Fibroblast of peridontal ligament (primary cell): ENCODE measurements around the gene CABP2.

ENCODE experiments used
- DNase-seq: peaks from one replicate; pipeline ENCODE4 v3.0.0-alpha.2; 2010; ENCODE audit errors: extremely low read depth

The CABP2 gene

DNA sequence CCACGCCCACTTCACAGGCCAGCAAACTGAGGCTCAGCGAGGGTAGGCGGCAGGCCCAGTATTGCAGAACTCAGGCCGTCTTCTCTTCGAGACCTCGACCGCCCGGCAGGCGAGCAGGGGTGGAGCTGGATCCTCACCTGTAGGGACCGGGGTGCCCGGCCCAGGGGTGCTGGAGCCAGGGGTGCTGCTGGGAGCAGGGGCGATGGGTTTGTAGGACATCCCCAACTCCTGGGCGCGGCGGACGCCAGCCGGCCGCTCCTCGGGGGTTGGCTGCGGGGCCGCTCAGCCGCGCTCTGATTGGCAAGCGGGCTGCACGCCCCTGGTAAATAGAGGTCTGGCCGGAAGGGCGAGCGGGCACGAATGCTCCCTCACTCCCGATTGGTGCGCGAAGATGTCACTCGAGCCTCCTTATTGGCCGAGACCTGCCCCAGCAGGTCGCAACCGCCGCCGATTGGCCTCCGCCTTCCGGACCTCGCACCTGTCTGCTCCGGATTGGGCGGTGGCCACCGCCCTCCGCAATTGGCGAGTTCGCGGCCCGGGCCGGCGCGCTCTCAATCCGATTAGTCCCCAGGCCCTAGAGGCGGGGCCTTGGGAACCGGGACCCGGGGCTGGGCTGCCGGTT, 15.3 kb downstream of the CABP2 start, which contains the start of gene CDK2AP2:
CDK2AP2 (minus strand) TSS at position 299 of the 622 bp plus-strand sequence; CDS start at position 219, 80 bp downstream.
- DNase-seq, result peak; percentile 98

DNA sequence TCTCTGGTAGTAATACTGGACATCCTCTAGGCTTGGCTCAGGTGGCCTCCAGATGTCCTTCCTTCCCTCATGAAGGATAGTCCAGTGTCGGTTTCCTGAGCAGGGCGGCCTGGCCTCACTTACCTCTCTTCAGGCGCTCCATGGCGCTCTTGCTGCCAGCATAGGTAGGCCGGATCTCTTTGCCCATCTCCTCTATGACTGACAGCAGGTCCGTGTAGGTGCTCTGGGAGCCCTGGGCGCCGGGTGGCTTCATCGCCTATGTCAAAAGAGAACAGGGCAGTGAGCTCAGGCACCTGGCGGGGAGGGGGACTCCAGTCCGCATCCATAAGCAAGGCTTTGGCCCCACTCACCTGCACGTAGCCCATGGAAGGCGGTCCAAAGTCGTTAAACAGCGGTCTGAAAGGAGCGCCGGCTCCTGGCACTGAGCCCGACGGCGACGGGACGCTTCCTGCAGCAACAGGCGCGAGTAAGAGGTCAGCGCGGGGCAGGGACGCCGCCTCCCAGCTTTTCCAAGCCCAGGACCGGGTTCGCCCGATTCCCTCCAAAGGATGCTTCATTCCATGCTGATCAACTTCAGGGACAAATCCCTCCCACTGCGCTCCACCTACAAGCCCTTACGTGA, 15.9 kb downstream of the CABP2 start:
- DNase-seq, result peak; percentile 40

DNA sequence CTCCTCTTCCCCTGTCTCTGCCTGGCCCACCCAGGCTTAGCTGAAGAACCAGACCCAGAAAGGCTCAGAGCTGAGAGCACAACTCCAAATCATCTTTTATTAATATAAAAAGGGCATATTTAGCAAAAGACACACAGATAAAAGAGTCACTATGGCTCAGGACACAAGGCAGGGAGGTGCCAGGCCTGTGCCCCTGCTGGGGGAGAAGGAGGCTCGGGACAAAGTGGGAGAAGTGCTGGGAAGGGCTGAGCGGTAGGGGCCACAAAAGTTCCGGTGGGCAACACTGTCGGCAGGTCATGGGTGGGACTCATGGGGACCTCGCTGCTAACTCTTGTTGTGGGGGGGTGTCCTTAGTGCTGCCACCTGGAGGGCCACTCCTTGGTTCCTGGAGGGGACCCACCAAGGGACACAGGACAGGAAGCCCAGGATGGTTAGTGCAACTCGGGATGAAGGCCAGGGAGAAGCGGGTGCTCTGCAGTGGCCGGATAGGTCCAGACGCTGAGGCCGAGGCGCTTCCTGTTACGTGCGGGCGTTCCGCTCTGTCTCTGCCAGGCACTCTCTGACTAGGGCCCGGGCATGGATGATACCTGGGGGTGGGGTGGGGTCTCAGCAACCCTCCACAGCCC, 16.7 kb downstream of the CABP2 start:
- no peak for DNase-seq

DNA sequence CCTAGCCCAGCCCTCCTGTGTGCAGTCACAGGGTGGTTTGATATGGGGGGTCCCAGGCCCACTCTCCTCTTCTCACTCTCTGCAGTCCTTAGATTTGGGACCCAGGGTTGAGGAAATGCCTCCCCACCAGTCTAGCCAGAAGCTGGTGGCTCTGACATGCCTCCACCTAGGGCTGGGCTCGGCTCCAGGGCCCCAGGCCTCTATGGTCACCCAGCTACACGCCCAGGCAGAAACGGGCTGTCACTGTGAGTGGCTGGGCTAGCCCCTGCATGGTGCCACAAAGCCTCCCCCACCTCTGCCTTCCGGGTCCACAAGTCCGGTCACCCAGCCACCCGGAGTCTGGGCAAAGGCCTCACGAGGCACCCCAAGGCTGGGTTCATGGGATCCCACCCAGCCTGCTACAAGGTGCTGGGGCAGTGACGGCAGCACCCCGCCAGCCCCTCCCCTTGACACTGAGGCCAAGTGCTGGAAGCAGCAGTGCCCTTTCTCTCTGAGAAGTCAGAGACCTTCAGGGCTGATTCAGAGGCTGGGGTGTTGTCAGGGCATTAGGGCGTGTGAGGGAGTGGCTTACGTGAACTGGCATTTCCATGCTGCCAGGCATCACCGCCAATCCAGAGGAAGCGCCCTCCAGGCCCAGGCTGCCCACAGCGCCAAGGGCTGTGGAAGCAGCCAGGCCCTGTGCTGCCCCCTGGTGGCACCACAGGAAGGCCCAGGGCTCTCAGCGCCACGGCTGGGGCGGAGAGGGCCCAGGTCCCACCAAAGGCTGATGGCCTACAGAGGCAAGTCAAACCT, 17.4 kb downstream of the CABP2 start:
- DNase-seq, result peak; percentile 84

DNA sequence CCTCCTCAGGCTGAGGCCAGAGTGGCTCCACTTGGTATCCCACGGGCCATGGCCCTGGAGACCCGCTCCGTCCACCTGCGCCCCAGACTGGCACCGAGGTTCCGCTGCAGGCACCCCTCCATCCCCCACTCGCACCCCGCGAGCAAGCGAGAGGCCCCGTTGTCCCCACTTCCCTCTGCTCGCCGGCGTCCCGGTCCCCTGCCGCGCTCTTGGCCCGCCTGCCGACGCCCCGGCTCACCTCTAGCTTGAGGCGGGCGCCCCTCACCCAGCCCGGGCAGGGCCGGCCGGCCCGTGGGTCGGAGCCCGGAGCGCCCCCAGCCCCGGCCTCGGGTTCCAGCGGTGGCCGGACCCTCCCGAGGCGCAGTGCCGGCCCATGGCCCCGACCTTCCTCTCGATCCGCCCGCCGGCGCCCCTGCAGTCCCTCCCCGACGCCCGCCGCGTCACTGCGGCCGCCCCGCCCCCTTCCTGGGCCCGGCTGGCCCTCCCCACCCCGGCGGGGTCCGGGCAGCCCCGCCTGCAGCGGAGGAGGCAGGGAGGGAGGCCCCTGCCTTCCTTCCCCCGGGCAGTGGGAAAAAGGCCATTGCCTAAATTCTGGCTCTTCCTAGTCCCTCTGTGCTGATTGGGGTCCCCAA, 18.2 kb downstream of the CABP2 start, which contains the start of gene PITPNM1:
PITPNM1 (minus strand) TSS at position 414 of the 632 bp plus-strand sequence. CDS start 1,183 bp downstream, outside the sequence.
- DNase-seq, result peak; percentile 14

DNA sequence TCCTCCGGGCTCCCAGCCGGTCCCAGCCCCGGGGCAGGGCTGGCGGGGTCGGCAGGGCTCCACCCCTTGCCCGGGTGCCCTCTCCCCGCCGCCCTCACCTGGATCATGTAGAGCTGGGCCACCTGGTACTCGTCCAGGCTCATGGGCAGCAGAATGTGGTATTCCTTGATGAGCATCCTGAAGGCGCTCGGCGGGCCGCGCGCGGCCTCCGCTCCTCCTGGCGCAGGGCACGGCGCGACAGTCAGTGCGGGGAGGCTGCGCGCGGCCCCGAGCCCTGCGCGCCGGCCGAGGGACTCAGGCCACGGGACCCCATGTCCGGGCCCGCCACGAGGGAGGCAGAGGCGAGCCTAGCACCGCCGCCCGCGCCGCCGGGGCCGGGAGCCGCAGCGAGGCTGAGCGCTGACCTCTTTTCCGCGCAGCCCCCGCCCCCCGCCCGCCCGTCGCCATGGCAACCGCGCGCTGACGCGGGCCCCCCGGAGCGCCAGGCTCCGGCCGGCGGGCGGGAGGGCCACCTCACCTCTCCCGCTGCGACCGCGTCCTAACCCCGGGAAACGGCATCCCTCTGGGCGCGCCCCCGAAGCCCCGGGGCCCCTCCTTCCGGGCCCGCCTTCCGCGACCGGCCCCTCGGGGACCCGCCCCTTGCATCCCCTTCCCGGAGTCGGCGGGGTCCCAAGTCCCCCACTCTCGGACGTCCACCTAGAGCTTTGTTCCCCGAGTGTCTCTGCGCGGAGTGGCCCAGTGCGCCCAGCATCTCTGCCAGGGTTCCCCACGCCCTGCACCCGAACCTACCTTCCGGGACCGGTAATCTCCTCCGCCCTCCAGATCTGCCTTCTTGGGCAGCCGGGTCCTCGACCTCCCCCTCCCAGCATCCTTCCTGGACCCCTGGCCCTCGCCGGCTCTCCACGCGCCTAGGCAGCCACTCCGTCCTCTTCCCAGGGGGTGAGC, 19.0 kb downstream of the CABP2 start:
- DNase-seq, result no peak

DNA sequence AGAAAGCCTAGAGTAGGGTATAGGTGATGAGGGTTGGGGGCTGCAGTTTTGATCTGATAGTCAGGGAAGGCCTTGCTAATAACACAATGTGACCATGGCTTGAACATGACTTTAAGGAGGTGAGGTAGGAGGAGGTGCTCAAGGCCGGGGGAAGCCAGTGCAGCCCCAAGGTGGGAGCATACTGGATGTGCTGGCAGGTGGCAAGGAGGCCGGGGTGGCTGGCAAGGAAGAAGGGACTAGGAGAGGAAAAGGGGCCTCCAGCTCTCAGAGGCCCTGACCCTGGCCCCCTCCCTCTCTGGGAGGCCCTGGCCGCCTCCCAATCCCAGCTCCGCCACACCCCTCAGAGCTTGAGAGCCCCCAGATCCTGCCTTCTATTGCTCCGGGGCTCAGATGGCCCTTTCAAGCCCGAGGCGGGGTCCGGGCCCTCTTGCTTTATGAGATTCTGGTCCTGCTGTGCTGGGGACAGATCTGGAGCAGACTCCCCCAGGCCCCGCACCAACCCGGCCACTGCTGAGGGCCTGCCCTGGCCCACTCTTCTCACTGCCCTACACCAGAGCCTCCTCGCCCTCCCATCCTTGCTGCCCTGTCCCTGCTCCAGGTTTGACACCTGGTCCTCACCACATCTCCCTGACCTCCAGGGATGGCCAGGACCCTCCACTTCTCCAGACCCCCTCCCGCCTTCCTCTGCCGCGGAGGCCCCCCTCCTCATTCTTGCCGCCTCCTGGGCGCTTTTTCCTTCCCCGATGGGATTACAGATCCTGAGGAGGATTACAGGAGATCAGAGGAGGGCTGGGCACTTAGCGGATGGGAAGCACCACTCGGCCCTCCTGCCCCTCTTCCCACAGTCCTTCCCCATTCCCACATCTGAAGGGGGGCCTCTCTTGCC, 19.9 kb downstream of the CABP2 start:
- no peak for DNase-seq

DNA sequence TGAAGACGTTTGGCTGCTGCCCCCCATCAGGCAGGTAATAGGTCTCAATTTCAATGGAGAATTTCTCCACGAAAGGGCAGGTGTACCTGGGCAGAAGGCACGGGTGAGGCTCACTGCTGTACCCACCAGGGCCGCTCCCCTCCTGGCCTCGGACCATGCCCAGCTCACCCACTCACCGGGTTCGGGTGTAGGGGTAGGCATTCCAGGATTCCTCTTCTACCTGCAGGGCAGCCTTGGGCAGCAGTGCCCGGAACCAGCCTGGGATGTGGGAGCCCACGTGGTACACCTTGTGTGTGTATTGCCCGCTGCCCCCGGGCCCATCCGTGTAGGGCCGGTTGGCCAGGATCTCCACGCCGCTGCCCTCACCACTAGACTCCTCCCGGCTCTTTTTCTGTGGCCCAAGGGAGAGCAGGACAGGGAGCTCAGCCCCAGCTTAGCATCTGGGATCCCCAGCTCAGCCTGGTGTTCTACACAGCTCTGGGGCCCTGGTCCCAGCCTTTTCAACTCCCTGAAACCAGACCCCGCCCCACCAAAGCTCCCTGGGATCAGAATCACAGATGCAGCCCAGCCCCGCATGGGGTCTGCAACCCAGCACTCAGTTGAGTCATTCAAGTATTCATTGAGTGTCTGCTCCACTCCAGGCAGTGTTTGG, 20.8 kb downstream of the CABP2 start:
- DNase-seq, result no peak

DNA sequence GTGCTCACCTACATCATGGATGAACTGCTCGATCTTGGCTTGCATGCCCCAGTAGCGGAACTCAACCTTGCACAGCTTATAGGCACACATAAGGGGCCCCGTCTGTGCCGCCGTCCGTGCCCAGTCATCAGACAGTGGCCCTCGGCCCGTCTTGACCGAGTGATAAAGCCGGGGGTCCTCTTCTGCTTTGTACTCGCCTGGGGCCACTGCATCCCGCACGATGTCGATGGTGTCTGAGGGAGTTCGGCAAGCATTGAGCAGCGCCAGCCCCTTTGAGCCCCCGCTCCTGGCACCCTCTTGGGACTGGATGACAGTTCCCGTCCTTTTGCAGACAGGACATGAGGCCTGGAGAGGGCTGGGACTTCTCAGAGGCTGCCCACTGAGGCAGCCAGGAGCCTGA, 21.4 kb downstream of the CABP2 start:
- no peak for DNase-seq

DNA sequence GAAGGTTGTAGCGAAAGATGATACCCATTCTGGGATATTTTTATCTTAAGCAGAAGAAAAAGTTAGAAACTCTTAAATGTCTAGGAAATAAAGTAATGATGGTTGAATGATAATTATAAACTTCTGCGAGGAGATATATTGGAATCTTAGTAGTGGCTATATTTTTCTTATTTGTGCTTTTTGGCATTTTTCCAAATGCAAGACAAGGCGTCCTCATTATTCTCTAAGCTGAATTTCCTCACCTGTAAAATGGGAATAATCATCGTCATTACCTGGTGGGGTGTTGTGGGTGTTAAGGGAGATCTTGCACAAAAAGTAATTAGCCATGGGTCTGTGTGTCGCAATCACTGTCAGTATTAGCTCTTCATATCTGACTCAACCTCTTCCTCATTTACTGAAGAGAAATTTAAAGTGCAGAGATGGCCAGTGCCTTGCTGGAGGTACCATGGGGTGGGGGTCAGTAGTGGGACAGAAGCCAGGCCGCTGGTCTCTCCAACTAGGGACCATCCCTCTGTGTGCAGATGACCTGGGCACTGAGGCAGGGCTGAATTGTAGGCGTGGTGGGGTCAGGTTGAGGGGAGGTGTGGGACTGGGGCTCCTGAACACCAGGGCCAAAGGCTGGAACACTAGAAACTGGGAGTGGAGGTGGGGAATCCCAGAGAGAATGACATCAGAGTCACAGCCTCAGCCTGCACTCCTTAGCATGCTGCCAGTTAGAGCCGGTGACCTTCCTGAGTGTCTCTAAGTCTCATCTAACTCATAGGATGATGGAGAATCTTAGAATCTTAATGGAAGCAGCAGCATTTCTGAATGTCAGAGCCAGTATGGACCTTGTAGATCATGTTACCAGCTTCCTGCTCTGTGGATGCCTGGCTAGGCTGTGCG, 22.2 kb downstream of the CABP2 start:
- no peak for DNase-seq

DNA sequence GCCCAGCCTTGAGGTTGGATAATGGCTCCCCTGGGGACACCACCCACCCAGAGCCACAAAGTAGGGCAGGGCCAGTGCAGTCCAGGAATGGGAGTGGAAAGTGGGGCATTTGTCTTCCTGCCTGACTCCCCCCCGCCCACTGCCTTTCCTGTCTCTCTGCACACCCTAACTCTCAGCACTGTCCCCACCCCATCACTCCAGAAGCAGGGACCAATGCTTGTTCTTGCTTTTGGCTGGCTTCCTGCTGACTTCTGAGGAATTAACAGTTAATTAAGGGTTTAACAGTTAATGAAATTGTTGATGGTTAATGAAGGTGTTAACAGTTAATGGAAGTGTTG, 22.8 kb downstream of the CABP2 start:
- DNase-seq, result no peak

DNA sequence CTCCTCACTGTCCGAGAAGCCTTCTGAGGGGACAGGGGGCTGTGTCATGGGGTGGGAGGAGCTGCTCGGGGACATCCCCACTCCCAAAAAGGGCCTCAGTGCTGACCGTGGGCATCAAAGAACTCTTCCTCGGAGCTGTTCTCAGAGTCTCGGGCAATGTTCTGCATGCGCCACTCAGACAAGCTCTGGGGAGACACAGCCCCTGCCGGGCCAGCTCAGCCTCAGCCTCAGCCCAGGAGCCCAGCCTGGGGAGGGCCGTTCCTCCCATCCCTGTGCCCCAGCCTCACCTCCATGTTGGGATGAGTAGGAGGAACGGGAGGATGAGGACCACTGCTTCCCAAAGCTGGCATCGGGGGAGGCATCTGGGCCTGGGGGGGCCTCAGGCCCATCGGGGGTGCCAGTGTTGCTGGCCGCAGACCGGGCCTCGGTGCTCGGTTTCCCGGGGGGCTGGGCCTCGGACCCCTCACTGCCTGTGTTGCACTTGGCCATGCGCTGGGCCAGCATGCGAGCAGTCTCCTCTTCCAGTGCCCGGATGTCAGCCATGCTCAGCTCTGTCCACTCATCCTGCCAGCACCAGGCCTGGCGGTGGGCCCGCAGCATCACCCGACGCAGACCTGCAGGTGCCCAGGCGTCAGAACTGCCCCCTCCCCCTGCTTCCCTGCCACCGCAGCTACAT, 23.3 kb downstream of the CABP2 start:
- no peak for DNase-seq

DNA sequence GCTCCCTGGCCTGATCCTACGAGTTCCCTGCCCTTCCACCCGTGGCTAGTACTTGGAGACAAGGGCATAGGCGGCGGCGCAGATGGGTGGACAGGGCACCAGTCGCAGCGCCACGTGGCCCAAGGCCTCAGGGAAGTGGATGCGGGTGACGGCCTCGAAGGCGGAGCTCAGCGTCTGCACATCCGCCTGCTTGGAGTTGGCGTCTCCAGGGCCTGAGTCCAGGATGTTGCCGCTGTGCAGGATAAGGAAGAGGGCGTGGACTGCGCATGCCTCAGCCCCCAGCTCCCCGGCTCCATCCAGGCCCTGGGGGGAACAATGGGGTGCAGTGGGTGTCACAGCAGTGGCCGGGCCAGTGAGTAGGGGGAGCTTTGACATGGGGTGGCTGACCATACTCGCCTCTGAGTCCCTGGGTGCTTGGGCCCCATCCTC, 24.7 kb downstream of the CABP2 start:
- no peak for DNase-seq

DNA sequence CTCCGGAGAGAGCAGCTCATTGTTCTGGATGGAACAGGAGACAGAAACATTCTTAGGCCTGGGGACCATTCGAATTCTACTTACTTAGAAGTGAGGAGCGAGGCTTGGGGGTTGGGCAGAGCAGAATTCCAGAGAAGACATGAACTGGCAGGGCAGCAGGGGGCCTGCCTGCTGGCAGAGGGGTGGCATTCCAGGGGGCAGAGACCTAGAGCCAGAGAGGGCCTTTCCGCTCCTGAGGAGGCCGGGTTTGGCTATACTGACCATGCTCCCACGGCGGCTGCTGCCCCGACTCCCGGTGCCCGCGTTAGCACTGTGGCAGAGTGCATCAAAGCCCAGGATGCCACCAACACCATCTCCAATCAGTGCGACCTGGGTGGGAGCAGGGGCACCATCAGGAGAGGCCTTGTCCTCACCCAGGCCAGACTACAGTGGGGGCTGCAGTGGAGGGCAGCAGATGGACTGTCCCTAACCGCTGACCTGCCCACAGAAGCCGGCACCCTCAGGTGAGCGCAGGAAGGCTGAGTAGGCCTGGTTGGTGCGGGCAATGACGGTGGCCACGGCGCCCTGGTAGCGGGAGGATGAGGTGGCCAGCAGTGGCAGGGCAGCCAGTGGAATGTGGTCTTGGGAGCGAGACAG, 25.5 kb downstream of the CABP2 start:
- no peak for DNase-seq

DNA sequence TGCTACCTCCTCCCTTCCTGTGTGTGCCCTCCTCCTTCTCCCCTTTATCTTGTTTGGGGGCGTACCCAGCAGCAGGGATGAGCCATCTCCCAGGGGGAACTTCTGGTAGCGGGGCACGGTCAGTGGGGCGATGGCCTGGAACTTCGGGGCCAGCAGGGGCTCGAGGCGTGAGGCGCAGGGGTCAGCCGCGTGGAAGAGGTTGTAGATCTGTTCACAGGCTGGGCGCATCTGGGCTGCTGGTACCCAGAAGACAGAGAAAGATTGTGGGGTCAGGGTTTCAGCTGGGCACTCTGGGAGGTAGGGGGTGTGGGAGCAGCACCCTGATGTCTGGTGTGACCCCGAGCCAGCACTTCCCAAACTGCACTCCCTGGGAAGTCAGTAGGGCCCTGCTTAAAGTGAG, 27.1 kb downstream of the CABP2 start:
- no peak for DNase-seq

DNA sequence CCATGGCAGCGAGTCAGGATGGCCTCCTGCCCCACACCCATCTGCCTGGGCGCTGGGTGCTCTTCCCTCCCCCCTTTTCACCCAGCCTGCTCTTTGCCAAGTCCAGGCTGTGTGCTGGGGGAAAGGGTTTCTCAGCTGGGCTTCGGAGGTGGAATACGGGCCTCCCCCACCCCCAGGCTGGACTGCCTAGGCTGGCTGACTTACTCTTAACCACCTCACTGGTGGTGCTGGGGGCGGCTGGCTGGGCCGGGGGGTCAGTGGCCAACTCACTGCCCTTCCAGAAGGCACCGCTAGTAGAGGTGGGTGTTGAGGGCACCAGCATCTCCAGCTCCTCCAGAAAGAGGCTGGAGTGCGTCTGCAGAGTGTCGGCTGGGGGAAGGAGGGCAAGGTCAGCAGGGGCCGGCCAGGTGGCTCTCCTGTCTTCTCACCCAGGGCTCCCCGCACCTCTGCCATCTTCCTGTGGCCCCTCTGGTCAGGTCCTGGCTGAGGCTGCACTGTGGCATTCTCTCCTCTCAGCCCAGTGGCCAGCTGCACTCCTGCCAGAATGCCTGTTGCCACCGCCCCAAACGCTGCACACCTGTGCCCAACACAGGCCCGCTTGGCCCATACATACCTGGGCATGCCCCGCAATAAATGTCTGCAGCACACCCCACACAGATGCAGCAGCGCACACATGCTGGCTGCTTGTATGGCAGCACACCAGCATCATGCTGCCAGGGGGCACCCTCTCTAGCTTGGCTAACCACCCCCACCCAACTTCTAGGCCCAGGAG, 27.8 kb downstream of the CABP2 start:
- DNase-seq, result no peak
